Uterus (tissue), 2 donors: ENCODE results near the gene SKIC3.

Experiments
- POLR2A ChIP-seq, 2 donors: fragments of 450-650 bp; IDR thresholded peaks; one replicate each; pipeline ENCODE4 v1.6.1; 2016; ENCODE audit warnings: antibody characterized with exemption in 2 of 2, mild to moderate bottlenecking in 1 of 2, moderate library complexity in 1 of 2
- TF ChIP-seq, protein P1 (sequence below), 4 experiments: fragments of 200-600 bp in 2 of 4; fragments of 450-650 bp in 2 of 4; sonication (generic) in 2 of 4; IDR thresholded peaks; one replicate each; pipeline ENCODE4 v1.5.1; 2016 to 2019; ENCODE audit warnings: antibody characterized with exemption in 4 of 4, mild to moderate bottlenecking in 2 of 4, moderate library complexity in 1 of 4

DNA sequence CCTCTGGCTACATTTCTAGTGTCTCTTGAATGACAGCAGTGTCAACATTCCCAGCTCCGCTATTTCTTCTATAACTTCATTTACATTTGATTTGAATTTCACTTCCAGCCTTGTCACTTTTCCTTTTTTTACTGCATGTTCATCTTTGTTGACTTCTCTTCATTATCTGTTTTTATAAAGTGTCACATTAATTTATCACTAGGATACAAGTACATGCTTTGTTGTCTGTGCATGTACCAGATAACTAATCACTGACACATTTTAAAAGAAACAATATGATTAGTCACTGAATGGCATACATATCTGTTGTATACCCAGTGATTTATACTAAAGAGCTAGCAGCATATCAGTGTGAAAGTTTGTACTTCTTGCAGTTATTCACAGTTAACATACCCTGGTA is 29.2 kb upstream of the SKIC3 start:
- TF ChIP-seq POLR2A (IDR thresholded peaks at IDR 0.05) = no peak
- TF ChIP-seq, protein P1, sequence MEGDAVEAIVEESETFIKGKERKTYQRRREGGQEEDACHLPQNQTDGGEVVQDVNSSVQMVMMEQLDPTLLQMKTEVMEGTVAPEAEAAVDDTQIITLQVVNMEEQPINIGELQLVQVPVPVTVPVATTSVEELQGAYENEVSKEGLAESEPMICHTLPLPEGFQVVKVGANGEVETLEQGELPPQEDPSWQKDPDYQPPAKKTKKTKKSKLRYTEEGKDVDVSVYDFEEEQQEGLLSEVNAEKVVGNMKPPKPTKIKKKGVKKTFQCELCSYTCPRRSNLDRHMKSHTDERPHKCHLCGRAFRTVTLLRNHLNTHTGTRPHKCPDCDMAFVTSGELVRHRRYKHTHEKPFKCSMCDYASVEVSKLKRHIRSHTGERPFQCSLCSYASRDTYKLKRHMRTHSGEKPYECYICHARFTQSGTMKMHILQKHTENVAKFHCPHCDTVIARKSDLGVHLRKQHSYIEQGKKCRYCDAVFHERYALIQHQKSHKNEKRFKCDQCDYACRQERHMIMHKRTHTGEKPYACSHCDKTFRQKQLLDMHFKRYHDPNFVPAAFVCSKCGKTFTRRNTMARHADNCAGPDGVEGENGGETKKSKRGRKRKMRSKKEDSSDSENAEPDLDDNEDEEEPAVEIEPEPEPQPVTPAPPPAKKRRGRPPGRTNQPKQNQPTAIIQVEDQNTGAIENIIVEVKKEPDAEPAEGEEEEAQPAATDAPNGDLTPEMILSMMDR (IDR thresholded peaks at IDR 0.05) = no peak
